H54 (cell line): ENCODE data around the gene PPP4R2.
A peak's percentile ranks its signal among the peaks of the same experiment; 100 is the strongest.

Experiments
- DNase-seq: peaks from one replicate; pipeline ENCODE4 v3.0.0; 2011; ENCODE audit warnings: low spot score, mixed read lengths; ENCODE audit not compliant: insufficient read length
- FAIRE-seq: peaks from 3 replicates; lab custom pipeline; 2011; peaks lifted over from hg19 to GRCh38; lab: Jason Lieb, UNC
- POLR2A ChIP-seq: IDR thresholded peaks from 2 replicates; pipeline ENCODE4 v1.6.1; 2011; ENCODE audit warnings: low read depth, mild to moderate bottlenecking, low read length

Gene PPP4R2

DNA sequence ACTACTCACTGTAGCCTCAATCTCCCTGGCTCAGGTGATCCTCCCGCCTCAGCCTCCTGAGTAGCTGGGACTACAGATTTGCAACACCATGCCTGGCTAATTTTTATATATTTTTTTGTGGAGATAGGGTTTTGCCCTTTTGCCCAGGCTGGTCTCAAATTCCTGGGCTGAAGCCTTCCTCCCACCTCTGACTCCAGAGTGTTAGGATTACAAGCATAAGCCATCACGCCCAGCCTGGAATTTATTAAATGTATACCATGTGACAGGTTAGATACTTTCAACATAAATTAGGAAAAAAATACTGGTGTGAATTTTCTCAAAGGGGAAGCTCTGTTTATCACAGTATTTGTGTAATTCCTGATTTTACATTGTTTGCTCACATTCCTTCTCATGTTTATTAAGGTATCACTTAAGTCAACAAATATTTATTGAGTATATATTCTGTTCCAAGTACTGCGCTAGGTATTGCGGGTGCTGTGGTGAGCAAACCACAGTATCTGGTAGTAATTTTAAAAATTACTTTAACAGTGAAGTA, 24.8 kb downstream of the PPP4R2 start:
- DNase-seq (no peak), FAIRE-seq (no peak)
- TF ChIP-seq POLR2A = no peak

DNA sequence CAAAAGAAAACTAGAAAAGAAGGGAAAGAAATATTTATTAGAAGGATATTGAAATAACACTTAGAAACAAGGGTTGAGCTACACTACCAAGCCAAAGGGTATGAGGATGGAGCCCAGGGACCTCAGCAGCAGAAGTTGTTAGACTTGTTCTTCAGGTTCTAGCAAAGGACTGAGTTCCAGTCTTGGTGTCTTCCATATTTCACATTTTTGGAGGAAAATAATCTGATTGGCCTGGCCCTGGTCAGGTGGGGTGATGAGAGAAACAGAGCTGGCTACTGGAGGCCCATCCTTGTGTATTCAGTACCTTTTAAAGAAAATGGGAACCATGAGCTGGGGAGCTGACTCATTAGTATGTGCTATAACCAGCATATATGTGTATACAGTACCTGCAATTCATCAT, 28.2 kb downstream of the PPP4R2 start:
- DNase-seq = no peak
- no peak for FAIRE-seq

DNA sequence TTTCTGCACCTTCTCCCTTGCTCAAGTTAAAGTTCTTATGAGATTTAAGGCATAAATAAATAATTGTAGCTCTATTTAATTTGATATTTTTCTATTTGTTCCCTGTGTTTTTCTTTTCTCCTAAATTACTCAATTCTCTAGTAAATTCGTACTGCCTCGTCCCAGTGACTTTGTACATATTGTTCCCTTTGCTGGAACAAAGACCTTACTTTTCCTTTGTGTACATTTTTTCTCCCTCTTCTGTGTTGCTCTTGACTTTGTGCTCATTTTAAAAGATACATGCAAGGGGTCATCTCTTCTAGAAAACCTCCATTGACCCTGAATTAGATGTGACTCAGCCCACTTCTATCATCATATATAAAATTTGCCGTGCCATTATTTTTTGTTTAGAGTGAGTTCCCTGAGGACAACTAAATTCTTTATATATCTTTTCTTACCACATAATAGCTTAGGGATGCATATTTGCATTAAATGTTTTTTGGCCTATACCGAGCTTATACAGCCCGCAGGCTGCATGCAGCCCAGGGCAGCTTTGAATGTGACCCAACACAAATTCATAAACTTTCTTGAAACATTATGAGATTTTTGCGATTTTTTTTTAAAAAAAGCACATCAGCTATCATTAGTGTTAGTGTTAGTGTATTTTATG, 29.6 kb downstream of the PPP4R2 start:
- FAIRE-seq (no peak), DNase-seq (no peak)
- no peak for TF ChIP-seq POLR2A

More for the DNA sequence above, 28.2 kb downstream of the PPP4R2 start:
- no peak for TF ChIP-seq POLR2A

DNA sequence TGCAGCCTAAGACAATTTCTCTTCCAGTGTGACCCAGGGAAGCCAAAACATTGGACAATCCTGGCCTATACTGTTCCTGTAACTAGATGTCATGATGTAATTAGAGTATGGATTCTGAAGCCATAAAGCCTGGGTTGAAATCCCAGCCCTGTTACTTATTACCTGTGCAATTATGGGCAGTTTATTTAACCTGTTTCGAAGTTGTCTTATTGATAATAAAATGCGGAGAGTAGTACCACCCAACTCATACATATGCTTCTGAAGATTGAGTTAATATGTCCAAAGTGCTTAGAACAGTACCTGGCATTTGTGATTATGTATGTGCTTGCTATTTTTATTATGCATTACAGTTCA, 30.1 kb downstream of the PPP4R2 start:
- FAIRE-seq (no peak), DNase-seq (no peak)
- TF ChIP-seq POLR2A = no peak

DNA sequence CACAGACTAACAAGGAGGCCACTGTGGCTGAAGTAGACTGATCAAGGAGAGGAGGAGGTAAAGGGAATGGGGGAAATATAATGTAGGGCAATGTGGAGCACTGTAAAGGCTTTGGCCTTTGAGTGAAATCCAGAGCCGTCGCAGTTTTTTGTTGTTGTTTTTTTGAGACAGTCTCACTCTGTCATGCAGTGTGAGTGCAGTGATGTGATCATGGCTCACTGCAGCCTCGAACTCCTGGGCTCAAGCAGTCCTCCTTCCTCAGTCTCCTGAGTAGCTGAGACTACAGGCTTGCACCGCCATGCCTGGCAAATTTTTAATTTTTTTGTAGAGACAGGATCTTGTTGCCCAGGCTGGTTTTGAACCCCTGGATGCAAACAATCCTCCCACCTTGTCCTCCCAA, 32.2 kb downstream of the PPP4R2 start:
- TF ChIP-seq POLR2A = no peak

DNA sequence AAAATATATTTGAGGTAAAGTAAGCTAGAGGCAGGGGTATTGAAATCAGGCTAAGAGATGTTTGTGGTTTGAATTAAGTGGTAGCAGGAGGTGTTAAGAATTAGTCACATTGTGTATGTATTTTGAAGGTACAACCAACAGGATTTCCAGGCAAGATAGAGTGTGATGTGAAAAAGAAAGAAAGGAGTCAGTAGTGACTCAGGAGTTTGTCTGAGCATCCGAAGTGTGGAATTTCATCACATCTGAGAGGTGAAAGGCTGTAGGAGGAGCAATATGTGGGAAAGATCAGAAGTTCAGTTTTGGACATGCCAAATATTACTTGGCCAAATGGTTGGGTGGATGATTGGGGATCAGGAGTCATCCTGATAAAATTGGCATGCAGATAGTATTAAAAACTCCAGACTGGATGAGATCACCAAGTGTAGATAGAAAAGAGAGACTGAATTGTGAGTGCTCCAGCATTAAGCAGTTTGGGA, 32.7 kb downstream of the PPP4R2 start:
- DNase-seq (peak; percentile 19), FAIRE-seq (peak; percentile 95)
- no peak for TF ChIP-seq POLR2A

More for the DNA sequence above, 32.2 kb downstream of the PPP4R2 start:
- FAIRE-seq (no peak), DNase-seq (no peak)

DNA sequence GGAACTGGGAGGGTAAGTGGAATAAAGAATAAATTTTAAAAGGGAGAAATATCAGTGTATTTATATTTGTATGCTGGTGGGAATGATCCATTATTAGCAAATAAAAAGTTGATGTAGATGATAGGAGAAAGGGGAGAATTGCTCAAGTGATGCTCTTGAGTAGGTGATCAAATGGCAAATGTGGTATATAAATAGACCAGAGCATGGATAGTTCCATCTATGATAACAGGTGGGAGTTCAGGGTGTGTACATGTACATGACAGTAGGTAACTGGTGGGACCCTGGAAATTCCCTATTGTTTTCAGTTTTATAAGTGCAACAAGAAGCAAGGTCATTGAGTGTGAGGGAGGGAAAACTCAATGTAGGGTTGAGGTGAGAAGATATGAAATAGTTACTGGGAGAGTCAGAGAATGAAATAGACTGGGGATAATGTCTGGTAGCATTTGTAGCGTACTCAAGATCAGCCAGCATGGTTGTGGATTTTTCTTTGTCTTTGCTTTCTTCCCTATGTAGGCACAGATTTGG, 33.5 kb downstream of the PPP4R2 start:
- DNase-seq (no peak), FAIRE-seq (peak; percentile 11)
- TF ChIP-seq POLR2A = no peak

DNA sequence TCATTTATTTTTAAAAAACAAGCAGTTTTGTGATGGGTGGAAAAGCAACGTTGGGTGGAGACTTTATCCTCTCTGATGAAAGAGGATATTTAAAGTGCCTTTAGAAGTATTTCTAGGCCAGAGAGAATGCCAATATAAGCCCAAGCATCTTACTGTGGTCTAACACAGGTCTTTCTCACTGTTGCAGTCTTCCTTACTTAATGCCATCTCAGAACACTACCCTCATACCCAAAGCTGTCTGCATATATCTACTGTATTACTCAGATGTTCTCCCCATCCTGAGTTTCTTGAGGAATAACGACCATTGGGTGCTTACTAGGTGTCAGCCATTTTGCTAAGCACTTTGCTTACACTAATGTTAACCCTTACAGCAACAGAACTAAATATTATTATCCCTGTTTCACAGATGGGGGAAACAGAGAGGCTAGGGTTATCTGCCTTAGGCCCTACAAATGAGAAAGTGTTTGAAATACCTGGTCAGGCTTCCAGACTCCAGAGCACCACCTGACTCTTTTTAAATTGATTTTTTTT, 35.0 kb downstream of the PPP4R2 start:
- DNase-seq = no peak
- TF ChIP-seq POLR2A = no peak

DNA sequence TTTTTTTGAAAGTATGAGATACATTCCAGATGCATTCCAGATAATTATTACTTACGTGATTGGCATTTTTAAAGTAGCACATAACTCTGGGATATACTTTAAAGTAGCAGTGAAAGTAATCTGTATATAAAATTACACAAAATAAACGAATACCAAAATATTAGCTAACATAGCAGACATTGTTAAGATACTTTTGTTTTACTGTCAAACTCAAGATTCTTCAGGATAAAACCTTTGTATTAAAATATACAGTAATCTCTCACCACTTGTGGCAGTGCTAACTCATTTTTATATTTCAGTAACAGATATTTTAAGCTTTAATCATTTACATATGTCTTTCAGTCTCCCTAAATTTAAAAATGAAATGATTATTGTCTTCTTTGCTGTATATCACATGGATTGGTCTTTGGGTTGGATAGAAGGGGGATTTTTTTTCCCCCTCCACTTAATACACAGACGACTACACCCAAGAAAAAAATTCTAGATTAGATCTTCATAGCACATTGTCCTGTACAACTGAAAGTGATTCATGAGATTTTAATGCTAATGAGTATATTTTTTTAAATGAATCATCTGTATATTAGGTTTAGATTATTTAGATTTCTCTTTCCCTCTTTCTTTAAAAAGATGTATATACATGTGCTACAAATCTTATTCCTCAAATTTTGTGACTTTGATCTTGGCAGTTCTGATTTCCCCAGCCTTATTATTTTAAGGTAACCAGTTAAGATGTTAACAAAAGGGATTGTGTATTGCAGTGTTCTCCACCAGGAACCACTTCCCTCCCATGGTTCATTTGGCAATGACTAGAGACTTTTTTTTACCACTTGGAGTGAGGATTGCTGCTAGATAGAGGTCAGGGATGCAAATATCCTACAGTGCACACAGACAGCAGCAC, 40.3 kb downstream of the PPP4R2 start:
- TF ChIP-seq POLR2A = no peak
- FAIRE-seq = no peak
- no peak for DNase-seq

More for the DNA sequence above, 35.0 kb downstream of the PPP4R2 start:
- no peak for FAIRE-seq

DNA sequence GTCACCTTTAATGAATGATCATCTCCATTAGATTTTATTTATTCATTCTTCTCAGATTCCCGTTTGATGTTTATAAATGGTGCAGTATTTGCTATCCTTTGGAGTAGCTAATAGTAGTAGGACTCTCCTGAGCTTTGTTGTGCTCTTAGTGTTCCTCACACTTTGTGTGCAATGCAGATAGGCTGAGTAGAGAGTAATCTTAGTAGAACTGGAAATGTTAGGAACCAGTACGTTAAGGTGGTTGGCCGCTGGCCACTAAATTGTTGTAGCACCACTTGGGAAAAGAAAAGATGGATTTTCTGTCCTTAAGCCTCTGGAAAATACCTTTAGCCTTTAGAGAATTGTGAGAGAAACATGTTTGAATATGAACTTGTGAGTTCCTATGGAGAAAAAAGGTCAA, 44.9 kb downstream of the PPP4R2 start:
- peak; percentile 38 for FAIRE-seq
- TF ChIP-seq POLR2A = no peak
- no peak for DNase-seq

DNA sequence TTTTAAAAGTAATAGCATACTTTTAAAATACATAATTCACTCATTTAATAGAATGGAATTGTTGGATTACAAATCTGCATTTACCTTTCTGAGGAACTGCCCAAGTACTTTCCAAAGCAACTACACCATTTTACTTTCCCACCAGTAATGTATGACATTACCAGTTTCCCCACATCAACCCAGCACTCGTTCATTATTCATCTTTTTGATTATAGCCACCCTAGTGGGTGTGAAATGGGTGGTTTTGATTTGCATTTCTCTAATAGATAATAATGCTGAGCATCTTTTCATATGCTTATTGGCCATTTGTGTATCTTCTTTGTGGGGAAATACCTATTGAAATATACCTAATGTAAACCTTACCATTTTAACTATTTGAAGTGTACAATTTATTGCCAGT, 46.8 kb downstream of the PPP4R2 start:
- FAIRE-seq (no peak), DNase-seq (no peak)
- no peak for TF ChIP-seq POLR2A

DNA sequence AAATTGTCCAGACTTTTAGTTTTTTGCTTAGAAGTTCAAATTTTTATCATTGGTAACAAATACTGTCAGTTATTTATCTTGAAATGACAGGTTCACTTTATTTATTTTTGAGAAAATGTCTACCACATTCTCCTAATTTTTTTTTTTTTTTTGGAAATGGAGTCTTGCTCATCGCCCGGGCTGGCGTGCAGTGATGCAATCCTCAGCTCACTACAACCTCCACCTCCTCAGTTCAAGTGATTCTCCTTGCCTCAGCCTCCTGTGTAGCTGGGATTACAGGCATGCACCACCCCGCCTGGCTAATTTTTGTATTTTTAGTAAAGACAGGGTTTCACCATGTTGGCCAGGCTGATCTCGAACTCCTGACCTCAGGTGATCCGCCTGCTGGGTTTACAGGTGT, 48.8 kb downstream of the PPP4R2 start:
- no peak for DNase-seq
- FAIRE-seq = no peak
- no peak for TF ChIP-seq POLR2A

DNA sequence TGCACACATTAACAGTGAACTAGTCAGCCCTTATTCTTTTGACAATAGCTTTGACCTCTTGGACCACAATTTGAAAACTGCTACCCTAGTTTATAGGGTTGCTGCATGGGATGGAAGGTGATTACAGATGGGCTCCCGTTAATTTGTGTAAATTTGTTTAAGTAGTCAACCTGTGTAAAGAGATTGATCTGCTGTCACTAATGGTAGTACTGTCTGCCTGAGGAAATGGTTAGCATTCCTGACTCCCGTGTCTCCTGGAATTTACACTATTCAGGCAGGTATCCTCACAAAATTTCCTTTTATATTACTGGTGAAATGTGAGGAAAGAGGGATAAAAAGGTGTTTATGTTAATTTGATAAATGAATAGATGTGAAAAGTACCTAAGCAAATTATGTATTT, 49.6 kb downstream of the PPP4R2 start:
- TF ChIP-seq POLR2A = no peak
- FAIRE-seq (peak; percentile 81), DNase-seq (no peak)

DNA sequence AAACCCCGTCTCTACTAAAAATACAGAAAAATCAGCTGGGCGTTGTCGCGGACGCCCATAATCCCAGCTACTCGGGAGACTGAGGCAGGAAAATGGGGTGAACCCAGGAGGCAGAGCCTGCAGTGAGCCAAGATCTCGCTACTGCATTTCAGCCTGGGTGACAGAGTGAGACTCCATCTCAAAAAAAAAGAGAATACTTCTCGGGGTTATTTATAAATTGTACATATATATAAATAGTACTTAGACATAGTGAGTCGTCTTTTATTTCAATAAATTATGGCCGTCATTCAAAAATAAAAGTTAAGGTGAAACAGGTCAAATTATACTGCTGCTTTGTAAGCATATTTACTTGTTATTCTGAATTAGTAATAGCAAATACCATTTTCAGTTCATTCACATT, 52.7 kb downstream of the PPP4R2 start:
- no peak for DNase-seq
- no peak for FAIRE-seq
- TF ChIP-seq POLR2A = no peak
